H9 (cell line): ENCODE measurements around the gene RNU6-9. TPM values are rescaled to one million over a fixed set of nuclear protein-coding genes. Genes with fewer than 3 reads are reported as not detected.

Source experiments
- DNase-seq: peaks from one replicate; pipeline ENCODE4 v3.0.0-alpha.2; 2017
- H2AFZ ChIP-seq: one replicate; pipeline ENCODE4 v1.6.1; 2013; ENCODE audit warnings: mild to moderate bottlenecking, low read length, control low read depth, moderate library complexity
- H2AK5ac ChIP-seq: 2 replicates; pipeline ENCODE4 v1.6.1; 2013; ENCODE audit warnings: low read length, control low read depth, mixed read lengths; ENCODE audit not compliant: insufficient read length
- H2BK120ac ChIP-seq: one replicate; pipeline ENCODE4 v1.6.1; 2013; ENCODE audit warnings: low read depth, mild to moderate bottlenecking, low read length, control low read depth, inconsistent platforms; ENCODE audit not compliant: poor library complexity, severe bottlenecking
- H2BK12ac ChIP-seq: 2 replicates; pipeline ENCODE4 v1.6.1; 2013; ENCODE audit warnings: low read length, control low read depth, mixed read lengths, low read depth; ENCODE audit not compliant: insufficient read length
- H2BK15ac ChIP-seq: 2 replicates; pipeline ENCODE4 v1.6.1; 2013; ENCODE audit warnings: low read depth, low read length, control low read depth
- H2BK20ac ChIP-seq: one replicate; pipeline ENCODE4 v1.6.1; 2013; ENCODE audit warnings: low read depth, mild to moderate bottlenecking, low read length, control low read depth, inconsistent platforms; ENCODE audit not compliant: poor library complexity, severe bottlenecking
- H2BK5ac ChIP-seq: 2 replicates; pipeline ENCODE4 v1.6.1; 2013; ENCODE audit warnings: low read length, control low read depth, mixed read lengths; ENCODE audit not compliant: insufficient read length
- H3K14ac ChIP-seq: 2 replicates; pipeline ENCODE4 v1.6.1; 2013; ENCODE audit warnings: low read length, control low read depth; ENCODE audit not compliant: insufficient read depth
- H3K18ac ChIP-seq: 2 replicates; pipeline ENCODE4 v1.6.1; 2013; ENCODE audit warnings: low read depth, mild to moderate bottlenecking, mixed read lengths, low read length, control low read depth; ENCODE audit not compliant: insufficient read length
- H3K23ac ChIP-seq: 2 replicates; pipeline ENCODE4 v1.6.1; 2013; ENCODE audit warnings: low read length, control low read depth, mixed read lengths, low read depth; ENCODE audit not compliant: insufficient read length
- H3K23me2 ChIP-seq: 2 replicates; pipeline ENCODE4 v1.6.1; 2013; ENCODE audit warnings: low read depth, mild to moderate bottlenecking, mixed read lengths, low read length, control low read depth; ENCODE audit not compliant: insufficient read length, poor library complexity, severe bottlenecking
- H3K27ac ChIP-seq: 2 replicates; pipeline ENCODE4 v1.5.1; 2013; ENCODE audit warnings: low read length, control low read depth, mixed read lengths, low read depth; ENCODE audit not compliant: insufficient read length
- H3K27me3 ChIP-seq: 2 replicates; pipeline ENCODE4 v1.6.1; 2013; ENCODE audit warnings: low read length, control low read depth, inconsistent platforms; ENCODE audit not compliant: insufficient read depth
- H3K4ac ChIP-seq: 2 replicates; pipeline ENCODE4 v1.6.1; 2013; ENCODE audit warnings: low read depth, mild to moderate bottlenecking, control low read depth, inconsistent platforms, low read length, moderate library complexity
- H3K4me1 ChIP-seq: 2 replicates; pipeline ENCODE4 v1.6.1; 2013; ENCODE audit warnings: low read length, control low read depth, inconsistent platforms; ENCODE audit not compliant: insufficient read depth
- H3K4me2 ChIP-seq: 2 replicates; pipeline ENCODE4 v1.6.1; 2013; ENCODE audit warnings: low read length, control low read depth, mixed read lengths; ENCODE audit not compliant: insufficient read length, insufficient read depth
- H3K56ac ChIP-seq: 2 replicates; pipeline ENCODE4 v1.6.1; 2013; ENCODE audit warnings: low read depth, mild to moderate bottlenecking, mixed read lengths, low read length, control low read depth; ENCODE audit not compliant: insufficient read length
- H3K79me1 ChIP-seq: 2 replicates; pipeline ENCODE4 v1.6.1; 2013; ENCODE audit warnings: low read depth, mild to moderate bottlenecking, moderate library complexity, low read length, control low read depth, inconsistent platforms; ENCODE audit not compliant: insufficient read depth, poor library complexity, severe bottlenecking
- H3K79me2 ChIP-seq: 2 replicates; pipeline ENCODE4 v1.6.1; 2013; ENCODE audit warnings: low read length, control low read depth, inconsistent platforms; ENCODE audit not compliant: insufficient read depth
- H3K9ac ChIP-seq: 2 replicates; pipeline ENCODE4 v1.6.1; 2013; ENCODE audit warnings: low read length, control low read depth, mixed read lengths; ENCODE audit not compliant: insufficient read length; ENCODE audit errors: extremely low read depth
- H3K9me3 ChIP-seq: one replicate; pipeline ENCODE4 v1.6.1; 2013; ENCODE audit warnings: low read depth, low read length, inconsistent platforms; ENCODE audit not compliant: control insufficient read depth
- H3T11ph ChIP-seq: one replicate; pipeline ENCODE4 v1.6.1; 2013; ENCODE audit warnings: mild to moderate bottlenecking, low read length, control low read depth, inconsistent platforms
- H4K20me1 ChIP-seq: one replicate; pipeline ENCODE4 v1.6.1; 2013; ENCODE audit not compliant: control insufficient read depth, insufficient read length, insufficient read depth
- H4K5ac ChIP-seq: 2 replicates; pipeline ENCODE4 v1.6.1; 2013; ENCODE audit warnings: low read depth, mild to moderate bottlenecking, mixed read lengths, low read length, control low read depth; ENCODE audit not compliant: insufficient read length
- H4K8ac ChIP-seq: replicated peaks from 2 replicates; pipeline ENCODE4 v1.6.1; 2013; ENCODE audit warnings: low read length, control low read depth, mixed read lengths, low read depth; ENCODE audit not compliant: insufficient read length
- H4K91ac ChIP-seq: 2 replicates; pipeline ENCODE4 v1.6.1; 2013; ENCODE audit warnings: low read depth, mild to moderate bottlenecking, moderate library complexity, mixed read lengths, low read length, control low read depth; ENCODE audit not compliant: insufficient read length
- H3K27ac Mint-ChIP-seq, 3 experiments: 2 replicates in 2 of 3; 3 replicates in 1 of 3; pipeline ENCODE4 v1.8.0; 2020 to 2021; ENCODE audit warnings: mixed read lengths in 3 of 3, mild to moderate bottlenecking in 1 of 3, moderate library complexity in 1 of 3
- H3K27me3 Mint-ChIP-seq: 2 replicates; pipeline ENCODE4 v1.8.0; 2021; ENCODE audit warnings: low read depth, mild to moderate bottlenecking, moderate library complexity, mixed read lengths
- H3K36me3 Mint-ChIP-seq, 3 experiments: 2 replicates in 2 of 3; 3 replicates in 1 of 3; pipeline ENCODE4 v1.8.0; 2020 to 2021; ENCODE audit warnings: low read depth in 3 of 3, mixed read lengths in 3 of 3; ENCODE audit not compliant: insufficient read depth in 1 of 3
- H3K4me1 Mint-ChIP-seq, 2 experiments: 2 replicates each; pipeline ENCODE4 v1.8.0; 2020; ENCODE audit warnings: mixed read lengths in 2 of 2
- H3K4me3 Mint-ChIP-seq, 2 experiments: 2 replicates in 1 of 2; 3 replicates in 1 of 2; pipeline ENCODE4 v1.8.0; 2020 to 2021; ENCODE audit warnings: mild to moderate bottlenecking in 2 of 2, mixed read lengths in 2 of 2, moderate library complexity in 1 of 2
- H3K9me3 Mint-ChIP-seq, 2 experiments: 2 replicates in 1 of 2; 3 replicates in 1 of 2; pipeline ENCODE4 v1.8.0; 2020; ENCODE audit warnings: mild to moderate bottlenecking in 2 of 2, mixed read lengths in 2 of 2, moderate library complexity in 1 of 2
- WGBS: extraction: QIAGEN DNeasy Blood & Tissue Kit; methylation state at CpG from one replicate; pipeline ENCODE4 v1.1.7; 2013; ENCODE audit warnings: missing lambda C conversion rate, low lambda C conversion rate, mixed read lengths; ENCODE audit not compliant: insufficient read length; ENCODE audit errors: extremely low coverage; 5-methylcytosine and 5-hydroxymethylcytosine counted together
- total RNA-seq: library from RNA; stranded (reverse); gene quantifications from 2 replicates; pipeline ENCODE4 v1.2.1, GENCODE V29; 2021
- TF ChIP-seq, protein P1 (sequence below): fragments of 200-600 bp; sonication (generic); conservative IDR thresholded peaks from 3 replicates; pipeline ENCODE4 v1.8.0; 2021; ENCODE audit warnings: antibody characterized with exemption, mild to moderate bottlenecking

RNU6-9 gene
- total RNA-seq, 1 experiment from 2014 or later = not detected

DNA sequence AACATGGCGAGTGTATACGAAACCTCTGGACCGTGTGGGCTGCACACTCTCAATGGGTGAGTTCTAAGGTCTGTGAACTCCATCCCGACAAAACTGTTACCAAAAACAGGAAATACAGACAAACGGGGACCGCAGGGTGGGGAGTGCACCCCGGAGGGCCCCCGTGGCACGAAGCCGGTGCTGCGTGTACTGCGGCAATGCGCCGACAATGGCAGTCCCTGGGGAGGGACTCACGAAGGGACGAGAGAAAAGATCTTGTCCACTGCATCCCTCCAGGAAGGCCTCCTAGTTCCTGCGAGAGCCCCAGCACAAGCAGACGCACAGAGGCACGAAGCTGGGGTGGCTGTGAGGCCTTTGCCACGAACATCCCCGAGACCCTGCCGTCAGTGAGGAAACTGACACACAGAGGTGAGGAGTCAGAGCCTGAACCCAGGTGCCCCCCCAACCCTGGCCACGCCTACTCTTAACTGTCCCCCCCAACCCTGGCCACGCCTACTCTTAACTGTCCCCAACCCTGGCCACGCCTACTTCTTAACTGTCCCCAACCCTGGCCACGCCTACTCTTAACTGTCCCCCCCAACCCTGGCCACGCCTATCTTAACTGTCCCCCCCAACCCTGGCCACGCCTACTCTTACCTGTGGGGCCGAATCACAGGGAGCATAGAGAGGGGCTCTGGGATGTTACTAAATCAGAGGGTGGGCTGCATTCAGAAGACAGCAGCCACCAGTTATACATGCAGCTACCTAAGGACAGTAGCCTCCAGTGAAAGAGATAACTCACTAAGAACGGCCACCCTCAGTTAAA is 4.5 kb upstream of the RNU6-9 start:
- peaks cover 0 to 37% (median 28%) of the 10 kb centered on the region in 3 experiments; a peak in 6 of 7 replicates for H3K36me3 Mint-ChIP-seq
- no peak for DNase-seq
- Histone ChIP-seq H3K27ac (no peak overlapping the region), H4K8ac (no peak overlapping the region), H4K5ac (no peak overlapping the region), H4K91ac (no peak overlapping the region), H2BK120ac (no peak overlapping the region), H3K4me2 (no peak overlapping the region), H3K56ac (no peak overlapping the region), H2BK5ac (no peak overlapping the region), H3K4ac (no peak overlapping the region), H2BK20ac (no peak overlapping the region), H3K79me2 (no peaks in the 10 kb centered on the region; the same call in 1 of the 2 replicates), H3K14ac (no peak overlapping the region), H3K4me1 (no peaks in the 10 kb centered on the region), H3K9ac (no peak overlapping the region), H2AK5ac (no peak overlapping the region), H3K23me2 (peaks cover 4% of the 10 kb centered on the region), H2BK15ac (no peak overlapping the region), H2BK12ac (no peak overlapping the region), H3K27me3 (no peaks in the 10 kb centered on the region), H3K9me3 (no peaks in the 10 kb centered on the region), H3K18ac (no peak overlapping the region), H4K20me1 (peaks cover 2% of the 10 kb centered on the region), H3K23ac (no peak overlapping the region), H3T11ph (no peak overlapping the region), H3K79me1 (no peaks in the 10 kb centered on the region), H2AFZ (no peak overlapping the region)
- no peak overlapping the region for H3K27ac Mint-ChIP-seq
- no peaks in the 10 kb centered on the region; a peak in 1 of 5 replicates for H3K9me3 Mint-ChIP-seq
- H3K4me1 Mint-ChIP-seq = peaks cover 3 to 4% of the 10 kb centered on the region in 2 experiments; a peak in 2 of 4 replicates
- no CpG with 5 or more reads among the region's 30 CpGs for WGBS
- TF ChIP-seq, protein P1, sequence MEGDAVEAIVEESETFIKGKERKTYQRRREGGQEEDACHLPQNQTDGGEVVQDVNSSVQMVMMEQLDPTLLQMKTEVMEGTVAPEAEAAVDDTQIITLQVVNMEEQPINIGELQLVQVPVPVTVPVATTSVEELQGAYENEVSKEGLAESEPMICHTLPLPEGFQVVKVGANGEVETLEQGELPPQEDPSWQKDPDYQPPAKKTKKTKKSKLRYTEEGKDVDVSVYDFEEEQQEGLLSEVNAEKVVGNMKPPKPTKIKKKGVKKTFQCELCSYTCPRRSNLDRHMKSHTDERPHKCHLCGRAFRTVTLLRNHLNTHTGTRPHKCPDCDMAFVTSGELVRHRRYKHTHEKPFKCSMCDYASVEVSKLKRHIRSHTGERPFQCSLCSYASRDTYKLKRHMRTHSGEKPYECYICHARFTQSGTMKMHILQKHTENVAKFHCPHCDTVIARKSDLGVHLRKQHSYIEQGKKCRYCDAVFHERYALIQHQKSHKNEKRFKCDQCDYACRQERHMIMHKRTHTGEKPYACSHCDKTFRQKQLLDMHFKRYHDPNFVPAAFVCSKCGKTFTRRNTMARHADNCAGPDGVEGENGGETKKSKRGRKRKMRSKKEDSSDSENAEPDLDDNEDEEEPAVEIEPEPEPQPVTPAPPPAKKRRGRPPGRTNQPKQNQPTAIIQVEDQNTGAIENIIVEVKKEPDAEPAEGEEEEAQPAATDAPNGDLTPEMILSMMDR = no peak
- peak overlapping the region in 1 of 2 experiments; percentile 53; a peak in 2 of 5 replicates for H3K4me3 Mint-ChIP-seq
- peaks cover 4% of the 10 kb centered on the region; the same call in 1 of the 2 replicates for H3K27me3 Mint-ChIP-seq
